HG03457 (cell line): ENCODE measurements around the gene CD28.
"Not testable (repeated sequence)": the region's sequence is repeated elsewhere in the genome, so short reads cannot be mapped to it uniquely, and the experiment has no call there.

Experiments
- ATAC-seq: cut with Tn5 transposase; IDR thresholded peaks from one replicate; pipeline ENCODE4 v1.9.1; 2021; ENCODE audit warnings: moderate number of reproducible peaks; ENCODE audit not compliant: unreplicated experiment

Gene CD28

GRCh38 chr2:203781151-203781550, 74.7 kb downstream of the CD28 start:
- ATAC-seq = no peak

DNA sequence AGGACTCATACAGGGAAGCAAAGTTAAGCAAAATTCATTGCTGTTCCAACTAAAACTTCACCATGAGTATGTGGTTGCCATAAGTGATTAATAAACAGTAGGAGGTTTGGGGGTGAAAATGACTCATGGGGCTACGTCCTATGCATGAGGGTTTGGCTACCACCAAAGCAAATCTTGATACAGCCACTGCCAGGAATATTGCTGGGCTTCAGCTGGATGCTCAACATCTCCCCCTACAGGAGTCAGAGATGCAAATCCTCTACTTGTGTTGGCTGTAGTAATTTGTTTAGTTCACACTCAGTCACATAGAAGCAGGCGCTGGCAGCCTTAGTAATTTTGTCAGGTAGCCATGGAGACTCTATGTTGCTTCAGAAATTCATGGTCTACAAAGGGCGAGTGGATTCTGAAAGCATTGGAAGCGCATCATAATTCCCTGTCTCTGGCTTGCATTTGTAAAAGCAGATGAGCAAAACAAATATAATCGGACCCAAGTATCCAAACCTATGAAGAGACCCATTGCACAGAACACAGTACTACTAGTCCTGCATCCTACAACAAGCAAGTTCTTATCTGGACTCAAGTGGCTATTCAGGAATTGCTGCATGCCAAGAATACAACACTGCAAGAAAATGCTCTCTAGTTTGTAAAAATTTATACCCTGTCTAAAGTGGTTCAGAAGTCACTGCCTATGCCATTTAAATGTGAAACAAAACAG, 76.0 kb downstream of the CD28 start:
- ATAC-seq = no peak

- ATAC-seq = no peak
Observed at GRCh38 chr2:203783496-203784203, 77.2 kb downstream of the CD28 start.

- not testable (repeated sequence) for ATAC-seq
Observed at GRCh38 chr2:203784710-203785270, 78.4 kb downstream of the CD28 start.

DNA sequence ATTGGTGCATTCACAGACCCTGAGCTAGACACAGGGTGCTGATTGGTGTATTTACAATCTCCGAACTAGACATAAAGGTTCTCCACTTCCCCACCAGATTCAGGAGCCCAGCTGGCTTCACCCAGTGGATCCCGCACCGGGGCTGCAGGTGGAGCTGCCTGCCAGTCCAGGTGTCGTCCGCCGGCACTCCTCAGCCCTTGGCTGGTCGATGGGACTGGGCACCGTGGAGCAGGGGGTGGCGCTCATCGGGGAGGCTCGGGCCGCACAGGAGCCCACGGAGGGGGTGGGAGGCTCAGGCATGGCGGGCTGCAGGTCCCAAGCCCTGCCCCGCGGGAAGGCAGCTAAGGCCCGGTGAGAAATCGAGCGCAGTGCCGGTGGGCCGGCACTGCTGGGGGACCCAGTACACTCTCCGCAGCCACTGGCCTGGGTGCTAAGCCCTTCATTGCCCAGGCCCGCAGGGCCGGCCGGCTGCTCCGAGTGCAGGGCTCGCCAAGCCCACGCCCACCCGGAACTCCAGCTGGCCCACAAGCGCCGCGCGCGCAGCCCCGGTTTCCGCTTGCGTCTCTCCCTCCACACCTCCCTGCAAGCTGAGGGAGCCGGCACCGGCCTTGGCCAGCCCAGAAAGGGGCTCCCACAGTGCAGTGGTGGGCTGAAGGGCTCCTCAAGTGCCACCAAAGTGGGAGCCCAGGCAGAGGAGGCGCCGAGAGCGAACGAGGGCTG, 79.1 kb downstream of the CD28 start:
- ATAC-seq = not testable (repeated sequence)

DNA sequence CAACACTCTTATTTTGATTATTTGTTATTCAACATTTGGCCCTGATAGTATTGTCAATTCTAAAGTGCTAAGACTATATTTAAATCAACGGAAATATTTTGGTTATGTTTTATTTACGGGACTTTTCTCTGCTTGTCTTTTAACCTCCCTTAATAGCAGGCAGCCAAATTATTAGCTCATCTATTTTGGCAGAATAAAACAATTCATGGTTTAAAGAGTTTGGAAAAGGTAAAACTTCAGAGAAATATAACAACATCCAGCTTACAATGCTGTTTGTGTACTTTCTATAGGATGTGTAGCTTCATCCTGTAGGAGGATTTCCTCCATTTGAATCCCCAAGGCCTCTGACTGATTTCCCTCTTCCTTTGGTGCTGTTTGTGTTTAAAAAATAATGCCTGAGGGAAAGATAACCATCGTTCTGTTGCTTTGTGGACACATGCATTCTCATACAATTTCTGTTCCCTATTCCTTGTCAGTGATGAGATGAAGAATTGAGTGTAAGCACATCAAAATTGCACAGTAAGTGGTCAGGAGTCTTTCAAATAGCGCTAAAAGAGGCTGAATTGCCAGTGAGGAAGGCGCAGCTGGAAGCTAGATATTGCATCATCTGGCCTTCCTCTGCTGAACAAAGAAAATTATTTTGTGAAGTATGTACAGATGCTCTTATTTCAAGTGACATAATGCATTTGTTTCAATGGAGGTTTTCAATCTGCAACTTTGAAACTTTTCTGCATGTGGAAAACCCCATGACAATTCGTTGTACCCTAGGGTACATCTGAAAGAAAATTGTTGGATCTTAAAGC, 80.3 kb downstream of the CD28 start:
- no peak for ATAC-seq

DNA sequence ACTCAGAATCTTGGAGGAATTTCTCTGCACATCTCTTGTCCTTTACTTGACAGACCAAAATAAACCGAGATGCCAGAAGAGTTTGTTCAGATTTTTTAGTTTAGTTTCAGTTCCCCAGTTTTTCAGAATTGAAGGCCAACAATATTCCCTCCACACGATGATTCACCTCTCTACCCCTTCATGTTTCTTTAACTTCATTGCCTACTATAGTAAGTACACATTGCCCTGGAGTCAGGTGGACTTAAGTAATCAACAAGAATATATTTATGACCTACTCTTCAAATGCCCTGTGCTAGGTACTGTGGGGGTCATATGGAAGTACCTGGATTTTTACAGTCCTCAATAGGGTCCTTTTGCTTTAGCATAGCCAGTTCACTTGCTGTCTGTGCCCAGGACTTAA, 81.5 kb downstream of the CD28 start:
- no peak for ATAC-seq
